HCT116 (cell line): ENCODE measurements around the gene FABP6. TPM values are rescaled to one million over a fixed set of nuclear protein-coding genes. Genes with fewer than 3 reads are reported as not detected.

ENCODE experiments used
- ATAC-seq: fragments of 200-7000 bp; cut with Tn5 transposase; 2 replicates; pipeline ENCODE4 v1.9.1; 2020; ENCODE audit warnings: mild to moderate bottlenecking, moderate library complexity
- BruUV-seq: library from RNA; stranded (reverse); fragments of 400-500 nt; replicated peaks from 2 replicates; lab custom pipeline; 2021; lab: Mats Ljungman, UMichigan
- CTCF ChIA-PET: fragments of 300-600 bp; sonication (Branson Sonifier 250); formaldehyde crosslinking; loops from one replicate; lab custom pipeline; 2021; ENCODE audit warnings: antibody characterized with exemption; lab: Charles Lee
- POLR2A ChIA-PET: fragments of 300-600, 350-600 bp; sonication (Branson Sonifier 250); formaldehyde crosslinking; loops from one replicate; lab custom pipeline; 2021; ENCODE audit warnings: antibody characterized with exemption; lab: Charles Lee
- RAD21 ChIA-PET, 2 experiments: fragments of 300-600 bp; sonication (Branson Sonifier 250); formaldehyde crosslinking; loops; one replicate each; lab custom pipeline; 2023; ENCODE audit warnings: low total read pairs in 2 of 2; ENCODE audit not compliant: uncharacterized antibody in 2 of 2, unreplicated experiment in 2 of 2, low non-redundant PET in 1 of 2; lab: Charles Lee
- DNase-seq: peaks from one replicate; pipeline ENCODE4 v3.0.0-alpha.2; 2010; ENCODE audit warnings: low read depth, low spot score
- H2AFZ ChIP-seq: fragments of 200-600 bp; shearing (Covaris generic), sonication (generic); 2 replicates; pipeline ENCODE4 v1.6.1; 2017; ENCODE audit warnings: low read depth, mixed run types, mixed read lengths, antibody characterized with exemption, low read length; ENCODE audit not compliant: poor library complexity, severe bottlenecking
- H3K27ac ChIP-seq: 2 replicates; pipeline ENCODE4 v1.5.1; 2012; ENCODE audit warnings: low read depth, low read length
- H3K27me3 ChIP-seq: fragments of 200-600 bp; sonication (generic); 2 replicates; pipeline ENCODE4 v1.6.1; 2016; ENCODE audit warnings: mixed run types, low read length, mixed read lengths; ENCODE audit not compliant: insufficient read depth
- H3K36me3 ChIP-seq, 2 experiments: fragments of 200-500 bp in 1 of 2; fragments of 200-600 bp in 1 of 2; sonication (Bioruptor generic) in 1 of 2; sonication (generic) in 1 of 2; 2 replicates each; pipeline versions ENCODE4 v1.5.1 to v1.6.1; 2014 to 2016; ENCODE audit warnings: low read length in 2 of 2, inconsistent platforms in 1 of 2, mixed read lengths in 1 of 2, mixed run types in 1 of 2; ENCODE audit not compliant: insufficient read depth in 2 of 2, control insufficient read depth in 1 of 2
- H3K4me1 ChIP-seq, 2 experiments: fragments of 200-600 bp in 1 of 2; sonication (generic) in 1 of 2; 2 replicates each; pipeline versions ENCODE4 v1.5.1 to v1.6.1; 2012 to 2017; ENCODE audit warnings: low read length in 2 of 2, inconsistent platforms in 1 of 2, mild to moderate bottlenecking in 1 of 2, mixed read lengths in 1 of 2, mixed run types in 1 of 2, moderate library complexity in 1 of 2; ENCODE audit not compliant: insufficient read depth in 2 of 2, control insufficient read depth in 1 of 2
- H3K4me2 ChIP-seq: fragments of 200-600 bp; sonication (generic); 2 replicates; pipeline ENCODE4 v1.6.1; 2017; ENCODE audit warnings: mixed run types, low read length, mixed read lengths
- H3K4me3 ChIP-seq, 2 experiments: fragments of 200-600 bp in 1 of 2; sonication (generic) in 1 of 2; replicated peaks in 1 of 2; 2 replicates each; pipeline ENCODE4 v1.5.1; 2011 to 2016; ENCODE audit warnings: low read length in 2 of 2, control low read depth in 1 of 2, low read depth in 1 of 2, mild to moderate bottlenecking in 1 of 2, mixed read lengths in 1 of 2, mixed run types in 1 of 2
- H3K79me2 ChIP-seq: fragments of 200-600 bp; sonication (generic); 2 replicates; pipeline ENCODE4 v1.6.1; 2017; ENCODE audit warnings: mild to moderate bottlenecking, mixed run types, low read length, moderate library complexity, mixed read lengths; ENCODE audit not compliant: insufficient read depth
- H3K9ac ChIP-seq: fragments of 200-600 bp; sonication (generic); 2 replicates; pipeline ENCODE4 v1.6.1; 2016; ENCODE audit warnings: low read length, mixed read lengths
- H3K9me2 ChIP-seq: fragments of 200-600 bp; sonication (generic), shearing (Covaris generic); 2 replicates; pipeline ENCODE4 v1.6.1; 2017; ENCODE audit warnings: mixed run types, mild to moderate bottlenecking, moderate library complexity; ENCODE audit not compliant: insufficient read depth
- H3K9me3 ChIP-seq, 2 experiments: fragments of 200-500 bp in 1 of 2; fragments of 200-600 bp in 1 of 2; sonication (Bioruptor generic) in 1 of 2; sonication (generic) in 1 of 2; 2 replicates each; pipeline ENCODE4 v1.6.1; 2014 to 2017; ENCODE audit warnings: low read length in 2 of 2, mixed read lengths in 2 of 2, inconsistent platforms in 1 of 2, low read depth in 1 of 2, mild to moderate bottlenecking in 1 of 2, mixed run types in 1 of 2, moderate library complexity in 1 of 2; ENCODE audit not compliant: control insufficient read depth in 1 of 2, insufficient read depth in 1 of 2
- H4K20me1 ChIP-seq: fragments of 200-600 bp; sonication (generic), shearing (Covaris generic); 2 replicates; pipeline ENCODE4 v1.6.1; 2017; ENCODE audit warnings: mixed run types, mild to moderate bottlenecking, moderate library complexity; ENCODE audit not compliant: insufficient read depth
- CBX3 ChIP-seq: IDR thresholded peaks from 2 replicates; pipeline ENCODE4 v1.6.1; 2012; ENCODE audit warnings: low read depth
- CEBPB ChIP-seq: IDR thresholded peaks from 2 replicates; pipeline ENCODE4 v1.6.1; 2012; ENCODE audit warnings: low read depth
- CTCF ChIP-seq, 3 experiments: fragments of 200-600 bp in 1 of 3; sonication (generic) in 1 of 3; IDR thresholded peaks in 2 of 3; conservative IDR thresholded peaks in 1 of 3; 2 replicates each; pipeline ENCODE4 v1.5.1; 2012 to 2017; ENCODE audit warnings: low read depth in 2 of 3, low read length in 2 of 3, antibody characterized with exemption in 1 of 3, borderline replicate concordance in 1 of 3, control low read depth in 1 of 3, mild to moderate bottlenecking in 1 of 3, mixed read lengths in 1 of 3, mixed run types in 1 of 3, moderate library complexity in 1 of 3; ENCODE audit not compliant: insufficient read depth in 1 of 3
- EGR1 ChIP-seq: IDR thresholded peaks from 2 replicates; pipeline ENCODE4 v1.6.1; 2012; ENCODE audit warnings: low read depth
- FOSL1 ChIP-seq: IDR thresholded peaks from 2 replicates; pipeline ENCODE4 v1.6.1; 2012; ENCODE audit warnings: low read depth
- SP1 ChIP-seq: IDR thresholded peaks from 2 replicates; pipeline ENCODE4 v1.6.1; 2012; ENCODE audit warnings: low read depth
- SRF ChIP-seq: IDR thresholded peaks from 2 replicates; pipeline ENCODE4 v1.6.1; 2012; ENCODE audit warnings: low read depth
- TCF7L2 ChIP-seq: IDR thresholded peaks from 2 replicates; pipeline ENCODE4 v1.7.0; 2011; ENCODE audit warnings: borderline replicate concordance, inconsistent platforms; ENCODE audit not compliant: insufficient read depth, insufficient read length; ENCODE audit errors: extremely low read depth
- intact Hi-C: fragments of 100-400 bp; cut with micrococcal nuclease; formaldehyde crosslinking; loops from 2 replicates; pipeline ENCODE4 v1.10.0; 2022
- total RNA-seq: library from RNA; stranded (reverse); gene quantifications from one replicate; pipeline ENCODE4 v1.2.1, GENCODE V29; 2021; ENCODE audit not compliant: unreplicated experiment

The FABP6 gene
- total RNA-seq, 1 experiment from 2014 or later: 8.5 TPM

GRCh38 chr5:160266044-160266443, 36.7 kb downstream of the FABP6 start:
- DNase-seq: no peak
- H4K20me1 ChIP-seq: no peaks in the 10 kb centered on the region
- no peaks in the 10 kb centered on the region for H3K4me1 ChIP-seq
- RAD21 ChIA-PET: interaction anchor here in 1 of 2 experiments (0.7 kb wide), 1 partner anchor 35 kb away, joined by 3 read pairs; no protein-coding TSS in a partner anchor
- H3K27ac ChIP-seq: no peak overlapping the region
- H3K27me3 ChIP-seq: no peaks in the 10 kb centered on the region
- H3K9me3 ChIP-seq: no peaks in the 10 kb centered on the region
- BruUV-seq: no TSS peak
- intact Hi-C loops: no loop called here
- TF ChIP-seq SP1 (no peak), CBX3 (no peak), FOSL1 (no peak), TCF7L2 (no peak), CEBPB (no peak), EGR1 (no peak), CTCF (IDR thresholded peaks at IDR 0.05 in 2 of 3, conservative IDR thresholded peaks at IDR 0.05 in 1 of 3; ENCODE audit: borderline replicate concordance in 1 of 3, insufficient read depth in 1 of 3, low read depth in 2 of 3, low read length in 2 of 3) (no peak)
- H3K4me3 ChIP-seq: no peak overlapping the region
- POLR2A ChIA-PET: no interaction called here
- H3K4me2 ChIP-seq: no peak overlapping the region
- ATAC-seq: no peak
- no peak overlapping the region for H2AFZ ChIP-seq
- H3K9ac ChIP-seq: no peak overlapping the region
- no peaks in the 10 kb centered on the region for H3K9me2 ChIP-seq
- CTCF ChIA-PET: interaction anchor here (0.7 kb wide), 1 partner anchor 25 kb away, joined by 3 read pairs; no protein-coding TSS in a partner anchor
- H3K36me3 ChIP-seq: no peaks in the 10 kb centered on the region
- H3K79me2 ChIP-seq: no peaks in the 10 kb centered on the region

GRCh38 chr5:160266752-160267345, 37.5 kb downstream of the FABP6 start:
- TF ChIP-seq CTCF (IDR thresholded peaks at IDR 0.05 in 2 of 3, conservative IDR thresholded peaks at IDR 0.05 in 1 of 3; ENCODE audit: borderline replicate concordance in 1 of 3, insufficient read depth in 1 of 3, low read depth in 2 of 3, low read length in 2 of 3): 0 out of 6 replicates have a peak, but pooled peaks of 1 of the 3 experiments have one; percentile 8
- TF ChIP-seq SRF: no peak
- ChIA-PET POLR2A (no interaction called here), RAD21 (no interaction called here), CTCF (interaction anchor here (1.0 kb wide), 1 partner anchor 78 kb away, joined by 3 read pairs; no protein-coding TSS in a partner anchor)
- Histone ChIP-seq H3K4me3 (no peak overlapping the region), H3K36me3 (no peaks in the 10 kb centered on the region), H2AFZ (no peak overlapping the region), H3K79me2 (no peaks in the 10 kb centered on the region), H3K27ac (no peak overlapping the region), H4K20me1 (no peaks in the 10 kb centered on the region), H3K27me3 (no peaks in the 10 kb centered on the region), H3K9me2 (no peaks in the 10 kb centered on the region), H3K9ac (no peak overlapping the region), H3K9me3 (no peaks in the 10 kb centered on the region), H3K4me2 (no peak overlapping the region), H3K4me1 (no peaks in the 10 kb centered on the region)
- ATAC-seq (no peak), DNase-seq (no peak)
- intact Hi-C loops: no loop called here
- BruUV-seq: no TSS peak
